Glomerular visceral epithelial cell (primary cell): ENCODE data around the gene TMEM242.
"Not testable (repeated sequence)": the region's sequence is repeated elsewhere in the genome, so short reads cannot be mapped to it uniquely, and the experiment has no call there.

Source experiments
- DNase-seq: peaks from one replicate; pipeline ENCODE4 v3.0.0-alpha.2; 2016; ENCODE audit errors: extremely low spot score

The TMEM242 gene

GRCh38 chr6:157323255-157323965, at the start of gene TMEM242:
TMEM242 (minus strand) TSS chr6:157323519; CDS start chr6:157323499, 20 bp downstream.
- DNase-seq, result peak; percentile 93

- no peak for DNase-seq
Observed at GRCh38 chr6:157372501-157373280, 49.4 kb upstream of the TMEM242 start.

- DNase-seq, result no peak
Observed at GRCh38 chr6:157370755-157371154, 47.4 kb upstream of the TMEM242 start.

- DNase-seq, result no peak
Observed at GRCh38 chr6:157368359-157369049, 45.2 kb upstream of the TMEM242 start.

GRCh38 chr6:157366648-157367047, 43.3 kb upstream of the TMEM242 start:
- no peak for DNase-seq

- no peak for DNase-seq
Observed at GRCh38 chr6:157364705-157365104, 41.4 kb upstream of the TMEM242 start.

GRCh38 chr6:157361886-157362285, 38.6 kb upstream of the TMEM242 start:
- no peak for DNase-seq

- no peak for DNase-seq
Observed at GRCh38 chr6:157358287-157358686, 35.0 kb upstream of the TMEM242 start.

GRCh38 chr6:157346373-157346772, 23.1 kb upstream of the TMEM242 start:
- no peak for DNase-seq

GRCh38 chr6:157343732-157344131, 20.4 kb upstream of the TMEM242 start:
- DNase-seq, result no peak

- DNase-seq, result no peak
Observed at GRCh38 chr6:157339432-157339831, 16.1 kb upstream of the TMEM242 start.

GRCh38 chr6:157337751-157338150, 14.4 kb upstream of the TMEM242 start:
- no peak for DNase-seq

GRCh38 chr6:157337276-157337675, 14.0 kb upstream of the TMEM242 start:
- DNase-seq, result not testable (repeated sequence)

GRCh38 chr6:157335829-157336228, 12.5 kb upstream of the TMEM242 start:
- no peak for DNase-seq

GRCh38 chr6:157333956-157334355, 10.6 kb upstream of the TMEM242 start:
- DNase-seq, result no peak

- DNase-seq, result no peak
Observed at GRCh38 chr6:157333537-157333936, 10.2 kb upstream of the TMEM242 start.

GRCh38 chr6:157332813-157333212, 9.5 kb upstream of the TMEM242 start:
- no peak for DNase-seq

- no peak for DNase-seq
Observed at GRCh38 chr6:157330831-157331230, 7.5 kb upstream of the TMEM242 start.

- no peak for DNase-seq
Observed at GRCh38 chr6:157329829-157330228, 6.5 kb upstream of the TMEM242 start.

GRCh38 chr6:157328108-157328692, 4.9 kb upstream of the TMEM242 start:
- DNase-seq, result no peak

GRCh38 chr6:157326979-157327378, 3.7 kb upstream of the TMEM242 start:
- DNase-seq, result no peak
